Activated CD4-positive, alpha-beta T cell treated with anti-CD3 and anti-CD28 coated beads, Interleukin-2, amount 50 U/mL, for 4 hours (primary cell): ENCODE measurements around the gene TRAPPC14.
A peak's percentile ranks its signal among the peaks of the same experiment; 100 is the strongest.

Experiments
- DNase-seq, 2 experiments: peaks; one replicate each; pipeline ENCODE4 v3.0.0-alpha.2; 2020

TRAPPC14 gene

DNA sequence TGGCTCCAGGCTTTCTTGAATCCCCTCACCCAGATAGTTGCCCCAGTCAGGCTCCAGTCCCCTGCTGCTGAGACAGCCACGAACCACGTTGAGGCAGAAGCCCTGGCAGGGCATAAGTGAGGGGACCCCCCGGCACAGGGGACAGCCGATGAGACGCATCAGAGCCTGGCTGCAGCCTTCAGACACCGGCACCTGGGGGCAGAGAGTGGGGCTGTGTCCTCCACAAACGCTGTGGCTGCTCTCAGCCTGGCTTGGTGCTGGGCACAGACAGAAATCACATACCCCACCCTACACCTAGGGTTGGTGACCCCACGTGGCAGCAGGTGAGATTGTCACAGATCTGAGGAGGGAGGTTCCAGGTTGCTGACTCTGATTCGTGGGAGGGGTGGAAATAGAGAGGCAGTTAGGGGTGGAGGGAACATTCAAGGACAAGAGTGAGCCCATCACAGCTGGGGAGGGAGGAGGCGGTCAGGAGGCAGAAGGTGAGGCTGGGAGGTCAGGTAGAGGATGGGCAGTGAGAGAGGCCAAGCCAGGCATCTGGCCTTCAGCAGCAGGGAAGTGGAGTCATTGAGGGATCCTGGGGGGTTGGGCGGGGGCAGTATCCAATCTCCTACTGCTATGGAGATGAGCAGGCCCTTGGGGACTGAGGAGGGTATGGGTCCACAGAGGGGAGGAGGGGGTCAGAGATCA is 15.4 kb upstream of the TRAPPC14 start:
- DNase-seq = no peak

DNA sequence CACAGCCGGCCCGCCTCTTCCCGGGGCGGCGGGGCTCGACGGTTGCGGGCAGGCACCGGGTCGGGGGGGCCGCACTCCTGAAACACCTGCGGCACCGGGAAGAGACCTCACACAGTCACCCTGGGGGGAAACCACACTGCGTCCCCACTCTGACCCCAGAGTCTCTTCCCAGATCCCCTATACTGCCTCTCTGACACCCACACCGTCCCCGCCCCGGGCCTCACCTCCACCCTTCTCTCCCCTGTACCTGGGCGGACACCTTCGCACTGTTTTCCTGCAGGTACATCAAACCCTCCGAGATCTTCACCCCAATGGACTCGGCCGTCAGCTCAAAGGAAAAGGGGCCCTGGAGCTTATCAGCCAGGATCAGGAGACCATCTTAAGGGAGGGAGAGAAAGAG is 13.3 kb upstream of the TRAPPC14 start:
- DNase-seq = no peak

DNA sequence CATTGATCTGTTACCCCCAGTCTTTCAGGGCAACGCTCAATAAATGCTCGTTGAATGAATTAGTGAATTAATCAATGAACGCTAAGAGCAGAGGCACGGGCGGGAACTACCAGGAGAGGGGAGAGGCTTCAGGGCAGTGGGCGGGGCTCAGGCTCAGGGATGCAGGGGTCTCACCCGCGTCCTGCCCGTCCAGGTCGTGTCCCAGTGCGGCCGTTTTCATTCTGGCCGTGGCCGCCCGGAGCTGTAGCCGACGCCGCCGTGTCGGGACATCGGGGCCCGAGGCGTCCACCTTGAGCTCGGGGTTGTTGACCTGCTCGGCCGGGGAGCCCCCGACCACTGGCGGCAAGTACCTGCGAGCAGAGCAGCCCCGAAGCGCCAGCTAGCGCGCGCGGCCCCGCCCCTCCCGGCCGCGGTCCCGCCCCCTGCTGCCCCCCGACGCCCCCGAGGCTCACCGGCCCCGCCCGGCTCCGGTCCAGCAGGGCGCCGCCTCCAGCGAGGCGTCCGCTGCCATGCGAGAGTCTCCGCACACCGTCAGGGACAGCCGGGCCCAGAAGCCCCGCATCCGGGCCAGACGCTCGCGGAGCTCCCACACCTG is 12.7 kb upstream of the TRAPPC14 start:
- DNase-seq = no peak

DNA sequence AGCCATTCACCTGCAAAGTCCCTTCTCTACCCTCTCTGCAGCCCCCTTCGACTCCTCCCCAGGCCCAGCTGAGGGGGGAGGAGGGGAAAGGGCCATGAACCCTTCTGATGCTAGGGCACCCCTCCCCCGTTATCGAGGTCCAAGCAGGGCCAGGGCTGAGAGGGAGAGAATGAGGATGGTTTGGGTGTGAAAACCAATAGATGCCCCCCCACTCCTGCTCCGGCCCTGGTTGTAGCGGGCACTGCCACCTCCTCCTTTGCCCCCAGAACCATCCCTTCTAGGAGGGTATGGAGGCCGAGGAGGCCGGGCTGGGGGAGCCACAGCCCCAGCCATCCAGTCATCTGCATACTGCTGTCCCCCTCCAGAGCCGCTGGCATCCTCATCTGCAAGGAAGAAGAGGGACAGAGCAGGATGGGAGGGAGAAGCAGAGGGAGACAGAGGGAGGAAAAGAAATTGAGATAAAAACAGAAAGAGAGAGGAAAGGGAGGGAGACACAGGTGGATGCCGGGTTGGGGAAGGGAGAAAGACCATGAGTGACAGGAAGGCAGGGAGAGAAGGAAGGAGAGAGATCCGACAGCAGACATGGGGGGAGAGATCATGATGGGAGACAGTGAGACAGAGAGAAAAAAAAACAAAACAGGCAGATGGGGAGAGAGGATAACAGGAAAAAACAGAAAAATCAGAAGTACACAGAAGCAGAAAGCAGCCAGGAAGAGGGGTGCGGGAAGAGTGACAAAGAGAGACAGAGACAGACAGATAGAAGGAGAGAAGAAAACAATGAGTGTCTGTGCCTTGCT is 11.8 kb upstream of the TRAPPC14 start:
- no peak for DNase-seq

DNA sequence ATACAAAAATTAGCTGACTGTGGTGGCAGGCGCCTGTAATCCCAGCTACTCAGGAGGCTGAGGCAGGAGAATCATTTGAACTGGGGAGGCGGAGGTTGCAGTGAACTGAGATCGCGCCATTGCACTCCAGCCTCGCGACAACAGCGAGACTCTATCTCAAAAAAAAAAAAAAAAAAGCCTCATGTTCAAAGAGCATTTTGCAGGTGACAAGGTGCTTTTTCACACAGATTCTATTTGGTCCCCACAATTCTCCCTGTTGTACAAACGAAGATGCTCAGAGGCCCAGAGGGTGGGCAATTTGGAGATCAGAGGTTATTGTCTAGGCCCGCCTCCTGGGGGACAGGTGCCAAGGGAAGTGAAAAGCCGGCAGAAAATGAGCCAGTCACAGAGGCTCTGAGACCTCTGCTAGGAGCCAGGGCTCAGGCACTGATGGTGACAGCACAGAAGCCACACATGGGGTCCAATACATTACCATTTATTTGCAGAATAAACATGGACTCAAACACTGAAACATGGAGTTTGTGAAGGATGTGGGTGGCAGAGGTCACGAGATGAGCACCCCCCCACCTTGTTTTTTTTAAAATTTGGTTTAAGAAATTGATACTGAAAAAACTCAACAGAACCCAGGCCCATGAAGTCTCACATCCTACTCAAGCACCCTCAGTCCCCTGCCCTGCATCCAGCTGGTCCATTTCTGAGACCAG is 10.8 kb upstream of the TRAPPC14 start:
- no peak for DNase-seq

DNA sequence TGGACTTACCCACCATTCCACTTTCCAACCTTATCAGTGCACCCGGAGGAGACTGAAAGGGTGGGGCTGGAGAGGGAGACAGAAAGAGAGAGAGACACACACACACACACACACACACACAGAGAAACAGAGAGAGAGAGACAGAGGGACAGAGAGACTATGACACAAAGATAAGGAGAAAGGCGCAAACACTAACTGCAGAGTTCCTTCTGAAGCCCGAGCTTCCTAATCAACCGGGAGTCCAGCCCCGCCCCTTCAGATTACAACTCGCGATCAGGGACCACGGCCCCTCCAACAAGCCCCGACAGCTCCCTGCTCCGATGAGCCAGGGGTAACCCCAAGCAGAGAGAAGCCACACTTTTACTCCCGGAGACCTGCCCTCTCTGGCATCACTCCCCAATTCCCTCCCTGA is 9.4 kb upstream of the TRAPPC14 start:
- DNase-seq = no peak

DNA sequence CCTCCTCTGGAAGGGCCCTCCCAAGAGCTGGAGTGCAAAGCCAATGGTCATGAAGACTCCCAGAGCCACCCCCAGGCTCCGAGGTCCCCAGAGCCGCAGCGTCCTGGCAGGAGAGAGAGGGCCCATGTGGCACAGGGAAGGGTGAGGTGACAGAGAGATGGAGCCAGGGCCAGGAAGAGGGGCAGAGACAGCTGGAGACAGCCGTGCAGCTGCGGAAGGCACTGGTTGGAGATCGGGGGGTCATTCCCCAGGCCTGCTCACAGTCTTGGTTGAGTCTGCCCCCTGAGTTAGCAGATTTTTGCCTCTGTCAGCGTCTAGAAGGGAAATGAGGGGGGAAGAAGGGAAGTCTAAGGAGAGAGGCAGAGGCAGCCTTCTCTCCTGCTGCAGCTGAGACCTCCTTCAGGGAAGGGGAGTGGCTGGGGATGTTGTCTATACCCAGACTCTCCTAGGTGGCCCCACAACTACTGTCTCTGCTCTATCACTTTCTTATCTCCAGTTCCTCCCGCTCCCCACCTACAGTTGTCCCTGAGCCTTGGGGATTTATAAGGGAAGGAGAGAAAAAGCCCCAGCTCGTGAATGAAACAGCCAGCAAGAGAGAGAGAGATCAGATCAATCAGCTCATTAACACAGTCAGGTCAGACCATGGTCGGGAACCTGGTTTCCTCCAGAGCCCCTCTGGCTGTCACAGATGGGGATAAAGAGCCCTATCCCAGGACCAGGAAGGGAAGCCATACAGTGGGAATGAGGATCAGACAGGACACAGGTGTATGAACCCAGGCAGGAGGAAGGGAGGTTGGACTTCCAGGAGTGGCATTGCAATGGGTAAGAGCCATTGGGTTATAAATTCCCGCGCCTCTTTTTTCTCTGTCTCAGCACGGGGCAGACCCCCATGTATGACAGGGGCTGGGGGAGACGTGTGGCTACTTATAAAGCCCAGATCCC is 8.7 kb upstream of the TRAPPC14 start:
- no peak for DNase-seq

DNA sequence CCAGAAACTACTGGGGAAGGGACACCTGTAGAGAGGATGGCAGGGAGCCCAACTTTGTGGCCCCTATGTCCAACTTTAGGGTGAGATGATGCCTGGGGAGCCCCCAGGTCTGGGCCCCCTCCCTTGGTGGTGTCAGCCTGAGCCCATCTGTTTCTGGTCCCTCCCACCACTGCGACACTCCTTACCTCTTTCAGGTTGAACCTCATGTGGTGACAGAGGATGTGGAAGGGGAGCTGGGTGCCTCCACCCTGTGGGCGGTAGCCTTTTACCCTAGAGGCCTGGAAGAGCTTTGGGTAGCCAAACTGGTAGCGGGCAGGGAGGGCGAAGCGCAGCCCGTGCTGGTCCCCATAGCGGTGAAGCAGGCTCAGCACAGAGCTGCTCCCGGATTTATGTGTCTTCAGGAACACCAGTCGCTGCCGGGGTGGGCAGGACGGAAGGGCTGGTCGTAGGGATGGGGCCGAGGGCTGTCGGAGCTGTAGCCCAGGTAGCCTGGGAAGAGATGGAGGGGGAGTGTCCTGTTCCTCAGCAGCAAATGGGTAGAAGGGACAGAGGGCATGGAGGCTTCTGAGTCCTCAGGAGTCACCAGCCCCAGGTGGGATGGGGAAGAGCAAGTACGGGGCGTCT is 7.9 kb upstream of the TRAPPC14 start:
- DNase-seq = peak; percentile 32 to 34

DNA sequence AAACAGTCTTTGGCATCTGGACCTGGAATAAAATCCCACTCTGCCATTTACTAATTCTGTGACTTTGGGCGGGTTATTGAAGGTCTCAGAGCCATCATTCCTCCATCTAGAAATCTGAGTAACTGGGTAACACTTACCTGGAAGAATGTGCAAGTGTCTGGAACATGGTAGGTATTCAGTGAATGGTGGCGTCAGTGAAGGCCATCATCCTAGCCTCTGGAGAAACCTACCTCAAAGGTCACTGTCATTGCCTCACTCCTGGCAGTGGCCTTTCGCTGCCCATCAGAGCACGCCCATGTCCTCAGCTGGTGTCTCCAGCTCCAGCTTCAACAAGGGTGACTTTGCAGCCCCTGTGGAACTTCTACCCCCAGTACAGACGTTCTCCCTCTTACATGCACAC is 5.3 kb upstream of the TRAPPC14 start:
- no peak for DNase-seq

DNA sequence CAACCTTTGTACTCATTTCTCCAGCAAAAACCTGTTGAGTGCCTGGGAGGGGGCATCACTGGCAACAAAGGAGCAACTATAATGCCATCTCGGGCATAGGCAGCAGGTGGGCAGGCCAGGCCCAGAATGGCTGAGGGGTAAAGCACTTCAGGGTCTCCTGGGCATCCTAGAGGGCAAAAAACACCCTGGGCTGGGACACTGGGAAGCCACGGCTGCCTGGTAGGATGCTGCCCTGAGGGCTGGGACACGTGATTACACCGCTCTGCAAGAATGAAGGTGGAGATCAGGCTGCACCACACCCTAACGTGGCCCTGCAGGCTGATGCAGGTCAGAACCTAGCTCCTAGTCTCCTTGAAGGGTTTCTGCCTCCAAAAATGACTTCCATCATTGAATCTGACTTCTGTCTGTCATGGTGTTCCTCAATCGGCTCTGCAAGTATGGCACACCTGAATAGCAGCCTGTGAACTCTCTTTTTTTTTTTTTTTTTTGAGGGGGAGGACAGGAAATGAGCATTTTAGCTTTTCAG is 4.5 kb upstream of the TRAPPC14 start:
- no peak for DNase-seq

DNA sequence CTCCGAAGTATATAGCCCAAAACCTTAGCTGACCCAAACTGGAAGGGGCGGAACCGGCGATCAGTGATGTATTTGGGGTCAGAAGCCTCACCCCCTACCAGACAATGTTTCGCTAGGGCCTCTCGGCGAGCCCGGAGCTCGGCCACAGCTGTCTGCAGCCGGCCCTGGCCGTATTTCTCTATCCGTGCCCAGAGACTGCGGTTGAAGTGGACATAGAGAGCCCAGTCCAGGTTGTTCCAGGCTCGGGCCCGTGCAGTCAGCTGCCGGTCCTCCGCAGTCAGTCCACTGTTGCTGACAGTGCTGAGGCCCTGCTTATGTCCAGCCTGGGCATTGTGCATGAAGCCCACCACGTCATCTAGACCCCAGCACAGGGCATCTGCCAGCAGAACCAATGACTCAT is 1.5 kb upstream of the TRAPPC14 start:
- no peak for DNase-seq

DNA sequence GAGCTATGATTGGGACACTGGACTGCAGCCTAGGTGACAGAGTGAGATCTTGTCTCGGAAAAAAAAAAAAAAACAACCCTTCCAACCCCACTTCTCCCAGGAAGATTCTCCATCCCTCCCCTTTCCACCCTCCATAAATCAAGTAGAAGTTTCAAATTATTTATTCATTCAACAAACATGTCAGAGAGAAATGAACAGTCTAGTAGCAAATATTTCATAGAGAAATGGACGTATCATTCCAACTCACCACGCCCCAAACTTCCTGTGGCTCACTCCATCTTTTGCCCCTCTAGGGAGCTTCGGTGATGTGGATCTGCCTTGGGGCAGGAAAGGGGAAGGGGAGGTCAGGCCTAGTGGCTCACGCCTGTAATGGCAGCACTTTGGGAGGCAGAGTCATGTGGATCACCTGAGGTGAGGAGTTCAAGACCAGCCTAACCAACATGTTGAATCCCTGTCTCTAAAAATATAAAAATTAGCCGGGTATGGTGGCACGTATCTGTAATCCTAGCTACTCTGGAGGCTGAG is 638 bp upstream of the TRAPPC14 start:
- DNase-seq = no peak

DNA sequence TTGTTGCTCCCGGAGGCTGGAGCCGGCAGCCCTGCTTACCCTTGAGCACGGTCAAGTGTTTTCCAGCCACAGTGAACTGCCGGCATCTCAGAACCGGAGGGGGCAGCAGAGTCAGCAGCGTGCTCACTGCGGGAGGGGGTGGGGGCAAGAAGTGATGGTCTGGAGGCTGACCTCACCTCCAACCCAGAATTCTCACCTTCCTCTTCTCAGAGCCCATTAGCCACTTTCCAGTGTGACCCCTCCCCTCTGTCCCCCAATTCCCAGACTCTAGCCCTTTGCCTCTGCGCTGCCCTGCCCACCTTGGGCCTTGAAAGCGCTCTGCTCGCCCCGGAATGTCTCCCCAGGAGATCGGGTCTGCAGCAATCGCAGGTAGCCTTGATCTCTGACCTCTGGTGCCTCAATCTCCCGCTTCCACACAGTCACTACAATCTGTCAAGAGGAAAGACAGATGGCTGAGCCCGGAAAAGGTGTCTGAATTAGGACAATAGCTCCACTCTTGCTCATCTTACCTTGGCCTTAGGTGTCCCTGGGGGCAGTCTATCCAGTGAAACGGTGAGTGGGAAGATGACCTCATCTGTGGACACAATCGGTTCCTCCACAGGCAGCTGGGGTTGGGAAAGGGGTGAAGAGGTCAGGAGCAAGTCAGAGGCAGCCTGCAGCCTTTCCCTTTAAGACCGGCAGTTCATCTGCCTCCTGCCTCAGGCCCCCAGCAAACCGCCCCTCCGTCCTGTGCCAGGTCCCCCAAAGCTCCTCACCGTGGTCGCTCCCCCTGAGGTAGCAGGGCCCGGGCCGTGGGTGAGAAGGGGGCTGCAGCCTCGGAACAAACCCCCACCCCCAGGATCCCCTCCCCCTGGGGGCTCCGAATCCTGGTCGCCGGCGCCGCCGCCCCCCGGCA is 942 bp downstream of the TRAPPC14 start:
- no peak for DNase-seq

DNA sequence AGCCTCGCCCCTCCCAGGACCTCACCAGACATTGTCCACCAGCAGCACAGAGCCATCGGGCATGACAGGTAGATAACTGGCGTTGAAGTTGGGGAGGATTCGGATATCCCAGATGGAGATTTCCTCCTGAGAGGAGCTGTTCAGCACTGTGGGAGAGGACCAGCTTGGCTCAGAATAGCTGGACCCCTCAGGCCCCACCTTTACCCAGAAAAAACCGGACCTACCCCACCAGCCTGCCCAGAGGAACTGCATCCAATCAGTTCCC is 1.5 kb downstream of the TRAPPC14 start:
- no peak for DNase-seq

DNA sequence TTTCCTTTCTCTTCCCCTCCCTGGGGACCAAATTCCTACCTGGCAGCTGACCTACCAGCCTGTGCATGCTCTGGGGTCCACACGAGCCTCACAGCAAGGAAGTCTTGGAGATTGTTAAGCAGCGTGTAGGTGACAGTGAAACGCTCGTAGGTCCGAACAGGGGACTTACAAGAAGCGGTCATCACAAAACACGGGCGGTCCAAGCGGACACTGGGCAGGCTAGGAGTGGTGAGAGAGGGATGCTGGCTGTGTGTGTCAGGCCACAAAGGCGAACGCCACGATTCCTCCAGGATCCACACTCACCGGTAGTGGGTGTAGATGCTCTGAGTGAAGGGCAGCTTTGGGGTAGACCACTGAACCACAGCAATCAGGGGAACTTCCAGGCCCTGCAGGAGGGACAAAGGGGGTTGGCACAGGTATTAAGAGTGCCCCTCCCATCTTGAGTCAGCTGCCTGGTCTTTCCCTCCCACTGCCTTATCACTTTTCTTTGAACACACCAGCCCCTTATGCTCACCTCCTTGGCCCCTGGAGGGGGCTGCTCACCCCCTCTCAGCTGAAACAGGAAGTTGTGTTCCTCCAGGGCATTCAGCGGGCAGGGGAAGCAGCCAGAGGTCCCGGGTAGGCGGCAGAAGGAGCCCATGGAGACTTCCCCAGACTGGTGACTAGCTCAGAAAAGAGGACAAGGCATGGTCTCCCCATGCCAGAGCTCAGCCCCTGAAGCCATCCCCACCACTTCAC is 2.0 kb downstream of the TRAPPC14 start:
- DNase-seq = no peak

DNA sequence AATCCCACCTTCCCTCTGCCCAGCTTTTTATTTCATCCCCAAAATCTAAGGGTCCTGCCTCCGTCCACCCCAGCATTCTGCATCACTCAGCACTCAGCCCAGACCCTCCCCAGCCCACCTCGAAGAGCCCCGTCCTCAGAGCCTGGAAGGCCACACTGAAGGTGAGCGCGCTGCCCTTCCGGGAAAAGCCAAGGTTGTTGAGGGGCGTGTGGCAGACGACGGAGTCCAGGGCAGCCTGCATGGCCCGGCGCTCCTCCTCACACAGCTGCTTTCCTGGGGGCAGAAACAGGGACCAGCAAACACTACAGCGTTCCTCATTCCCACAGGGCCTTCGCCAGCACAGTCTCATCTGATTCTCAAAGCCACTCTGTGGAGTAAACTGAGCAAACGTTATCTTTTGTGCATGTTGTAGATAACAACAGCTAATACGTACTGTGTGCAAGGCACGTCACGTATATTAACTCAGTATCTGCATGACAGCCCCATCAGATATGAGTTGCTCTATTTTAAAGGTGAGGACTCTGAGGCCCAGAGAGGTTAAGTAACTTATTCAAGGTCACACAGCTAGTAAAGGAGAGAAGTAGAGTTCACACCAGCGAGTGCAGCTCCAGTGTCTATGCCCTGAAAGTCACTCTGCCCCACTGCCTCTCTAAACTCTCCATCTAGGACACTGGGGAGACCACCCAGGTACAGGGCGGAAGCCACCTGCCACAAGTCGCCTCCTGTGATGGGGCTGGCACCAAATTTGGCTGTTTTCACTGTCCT is 2.8 kb downstream of the TRAPPC14 start:
- no peak for DNase-seq

DNA sequence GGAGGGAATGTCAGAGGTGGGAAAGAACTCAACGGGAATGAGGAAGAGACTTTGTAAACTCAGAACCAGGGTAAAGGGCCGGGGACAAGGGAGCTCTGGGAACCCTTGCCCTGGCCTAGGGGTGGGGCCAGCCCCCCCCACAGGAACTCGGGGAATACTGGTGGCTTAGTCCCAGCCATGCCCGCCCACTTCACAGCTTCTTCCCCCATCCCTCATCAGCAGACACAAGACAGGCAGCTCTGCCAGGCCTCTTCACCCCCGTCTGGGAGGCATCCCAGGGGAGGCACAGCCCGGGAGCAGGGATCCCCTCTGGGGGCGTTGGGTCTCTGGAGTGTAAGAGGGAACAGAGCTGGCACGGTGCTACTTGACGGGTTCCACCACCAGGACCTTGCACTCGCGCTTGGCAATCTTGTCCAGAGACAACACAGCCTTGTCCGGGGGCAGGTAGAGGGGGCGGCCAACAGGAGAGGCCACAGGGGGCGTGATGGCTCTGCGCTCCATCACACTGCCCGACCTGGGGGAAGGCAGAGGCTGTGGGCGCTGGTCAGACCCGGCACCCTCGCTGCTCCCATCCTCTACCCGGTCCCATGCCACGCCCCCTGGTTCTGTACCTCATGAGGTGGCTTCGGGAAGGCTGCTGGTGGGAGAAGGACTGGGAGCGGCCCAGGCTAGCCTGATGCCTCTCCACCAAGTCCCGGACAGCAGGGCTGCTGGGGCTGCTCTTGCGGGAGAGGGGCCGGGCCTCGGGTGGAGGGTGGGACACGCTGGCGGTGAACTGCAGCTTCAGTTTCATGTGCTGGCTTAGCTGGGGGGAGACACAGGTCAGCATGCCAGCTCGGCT is 3.7 kb downstream of the TRAPPC14 start:
- no peak for DNase-seq
